HG03457 (cell line): Measurements from ENCODE around the gene ALKBH3.
A peak's percentile ranks its signal among the peaks of the same experiment; 100 is the strongest.

Experiments used
- ATAC-seq: cut with Tn5 transposase; IDR thresholded peaks from one replicate; pipeline ENCODE4 v1.9.1; 2021; ENCODE audit warnings: moderate number of reproducible peaks; ENCODE audit not compliant: unreplicated experiment

The ALKBH3 gene

GRCh38 chr11:43880640-43881159, at the start of gene ALKBH3:
Gene ALKBH3, plus strand, starts transcription at chr11:43880831. Its CDS starts 1,822 bp downstream, at chr11:43882653.
- ATAC-seq: peak; percentile 94

- no peak for ATAC-seq
These were observed 49.6 kb upstream of the ALKBH3 start for GRCh38 chr11:43830928-43831440.

GRCh38 chr11:43832536-43832935, 48.1 kb upstream of the ALKBH3 start:
- ATAC-seq: no peak

- ATAC-seq: no peak
These were observed 47.0 kb upstream of the ALKBH3 start for GRCh38 chr11:43833657-43834073.

GRCh38 chr11:43834286-43834685, 46.3 kb upstream of the ALKBH3 start:
- ATAC-seq: no peak

GRCh38 chr11:43835104-43835503, 45.5 kb upstream of the ALKBH3 start:
- no peak for ATAC-seq

- no peak for ATAC-seq
These were observed 42.8 kb upstream of the ALKBH3 start for GRCh38 chr11:43837879-43838278.

GRCh38 chr11:43842021-43842420, 38.6 kb upstream of the ALKBH3 start:
- ATAC-seq: no peak

- ATAC-seq: no peak
These were observed 34.8 kb upstream of the ALKBH3 start for GRCh38 chr11:43845816-43846215.

- no peak for ATAC-seq
These were observed 28.5 kb upstream of the ALKBH3 start for GRCh38 chr11:43852057-43852636.

GRCh38 chr11:43853781-43854180, 26.9 kb upstream of the ALKBH3 start:
- ATAC-seq: no peak

- no peak for ATAC-seq
These were observed 23.6 kb upstream of the ALKBH3 start for GRCh38 chr11:43856993-43857392.

- no peak for ATAC-seq
These were observed 19.5 kb upstream of the ALKBH3 start for GRCh38 chr11:43861141-43861540.

GRCh38 chr11:43866520-43866919, 14.1 kb upstream of the ALKBH3 start:
- no peak for ATAC-seq

GRCh38 chr11:43866969-43867368, 13.7 kb upstream of the ALKBH3 start:
- no peak for ATAC-seq

GRCh38 chr11:43868852-43869567, 11.6 kb upstream of the ALKBH3 start:
- peak; percentile 99 for ATAC-seq

- no peak for ATAC-seq
These were observed 9.6 kb upstream of the ALKBH3 start for GRCh38 chr11:43871051-43871450.

- ATAC-seq: no peak
These were observed 7.6 kb upstream of the ALKBH3 start for GRCh38 chr11:43872995-43873394.

GRCh38 chr11:43874078-43874477, 6.6 kb upstream of the ALKBH3 start:
- no peak for ATAC-seq

- ATAC-seq: peak; percentile 66
These were observed 5.9 kb upstream of the ALKBH3 start for GRCh38 chr11:43874738-43875137.

- ATAC-seq: peak; percentile 8
These were observed 617 bp upstream of the ALKBH3 start for GRCh38 chr11:43879789-43880639.
